HFF-Myc (cell line): ENCODE results near the gene ZHX3.

Source experiments
- DNase-seq: peaks from one replicate; pipeline ENCODE4 v3.0.0-alpha.2; 2011; ENCODE audit warnings: low read depth; ENCODE audit errors: extremely low read depth
- H3K4me3 ChIP-seq: replicated peaks from 2 replicates; pipeline ENCODE4 v1.5.1; 2011; ENCODE audit warnings: low read depth, mild to moderate bottlenecking, control low read depth, low read length
- CTCF ChIP-seq: IDR thresholded peaks from 2 replicates; pipeline ENCODE4 v1.5.1; 2012; ENCODE audit warnings: mild to moderate bottlenecking, low read depth, low read length, control low read depth; ENCODE audit errors: missing control alignments

ZHX3 gene

DNA sequence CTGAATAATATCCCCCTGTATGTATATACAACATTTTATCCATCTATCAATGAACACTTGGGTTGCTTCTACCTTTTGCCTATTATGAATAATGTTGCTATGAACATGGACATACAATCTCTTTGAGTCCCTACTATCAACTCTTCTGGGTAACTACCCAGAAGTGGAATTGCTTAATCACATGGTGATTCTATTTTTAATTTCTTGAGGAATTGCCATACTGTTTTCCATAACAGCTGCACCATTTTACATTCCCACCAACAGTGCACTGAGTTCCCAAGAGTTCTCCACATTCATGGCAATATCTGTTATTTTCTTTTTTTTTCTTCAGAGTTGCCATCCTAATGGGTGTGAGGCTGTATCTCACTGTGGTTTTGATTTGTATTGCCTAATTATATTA is 88.3 kb downstream of the ZHX3 start:
- no peak overlapping the region for H3K4me3 ChIP-seq
- DNase-seq: no peak
- no peak for TF ChIP-seq CTCF

GRCh38 chr20:41228858-41229257 is 88.7 kb downstream of the ZHX3 start:
- no peak for DNase-seq
- H3K4me3 ChIP-seq: no peak overlapping the region
- TF ChIP-seq CTCF: no peak

- TF ChIP-seq CTCF: no peak
- H3K4me3 ChIP-seq: no peak overlapping the region
- DNase-seq: no peak
These were observed 91.1 kb downstream of the ZHX3 start for GRCh38 chr20:41226426-41226825.

DNA sequence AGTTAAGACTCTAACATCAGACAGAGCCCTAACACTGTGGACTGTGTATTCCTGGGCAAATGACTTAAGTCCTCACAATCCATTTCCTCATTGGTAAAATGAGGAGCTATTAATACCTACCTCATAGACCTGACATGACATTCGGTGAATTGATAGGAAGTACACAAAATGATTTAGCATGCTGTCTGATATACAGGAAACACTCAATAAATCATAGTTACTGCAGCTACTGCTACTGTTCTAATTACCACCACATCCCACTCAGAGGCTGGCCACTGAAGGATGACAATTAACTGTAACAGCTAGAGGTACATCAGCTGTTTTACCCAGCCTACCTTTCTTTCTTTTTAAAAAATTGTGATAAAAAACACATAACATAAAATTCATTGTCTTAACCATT is 92.4 kb downstream of the ZHX3 start:
- DNase-seq: no peak
- no peak overlapping the region for H3K4me3 ChIP-seq
- TF ChIP-seq CTCF: no peak

DNA sequence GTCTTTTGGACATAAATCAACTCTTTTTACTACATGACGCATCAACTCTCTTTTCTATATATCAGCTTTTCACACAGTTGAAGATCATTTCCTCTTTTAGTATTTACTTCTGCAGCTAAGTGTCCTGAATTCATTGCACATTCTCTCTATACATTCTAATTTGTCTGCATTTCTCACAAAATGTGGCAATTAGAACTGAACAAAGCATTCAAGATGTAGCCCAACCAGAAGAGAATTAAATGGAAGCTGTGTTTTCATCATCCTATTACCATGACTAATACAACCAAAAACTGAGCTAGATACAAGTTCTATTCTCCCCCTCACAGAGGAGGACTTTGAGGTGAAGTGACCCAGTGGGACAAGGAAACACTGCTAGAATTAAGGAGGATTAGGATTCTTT is 93.2 kb downstream of the ZHX3 start:
- no peak for DNase-seq
- TF ChIP-seq CTCF: no peak
- no peak overlapping the region for H3K4me3 ChIP-seq

DNA sequence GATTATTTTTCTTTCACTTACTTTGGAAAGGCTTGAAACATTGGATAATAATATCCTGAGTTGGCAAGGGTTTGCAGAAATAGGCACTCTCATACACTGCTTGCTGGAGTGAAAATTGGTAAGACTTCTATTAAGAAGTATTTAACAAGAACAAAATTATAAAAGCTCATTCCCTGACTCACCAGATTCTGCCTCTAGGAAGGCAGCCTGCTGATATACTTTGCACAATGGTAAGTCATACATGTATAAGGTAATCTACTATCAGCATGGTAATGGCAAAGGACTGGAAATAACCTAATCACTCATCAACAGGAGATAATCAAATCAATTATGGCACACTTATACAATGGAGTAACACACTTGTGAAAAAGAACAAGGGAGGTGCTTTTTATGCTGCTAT is 94.4 kb downstream of the ZHX3 start:
- no peak for DNase-seq
- no peak for TF ChIP-seq CTCF
- H3K4me3 ChIP-seq: no peak overlapping the region

- no peak overlapping the region for H3K4me3 ChIP-seq
- no peak for DNase-seq
- TF ChIP-seq CTCF: no peak
These were observed 94.8 kb downstream of the ZHX3 start for GRCh38 chr20:41222703-41223102.
